ENCODE results near the gene APC.

GRCh38 chr5:112755703-112756102 is 18.0 kb downstream of the APC start:
- TF ChIP-seq CTCF (IDR thresholded peaks at IDR 0.05; ENCODE audit: extremely low read depth in 1 of 2, insufficient read depth in 1 of 2, low read depth in 1 of 2, low read length in 2 of 2) (no peak), MAX (IDR thresholded peaks at IDR 0.05; ENCODE audit: insufficient read depth, insufficient read length) (no peak), POLR2A (IDR thresholded peaks at IDR 0.05; ENCODE audit: low read depth, low read length) (no peak), EZH2 (IDR thresholded peaks at IDR 0.05; ENCODE audit: borderline replicate concordance, low read depth, low read length, severe bottlenecking) (no peak)

All from endothelial cell of umbilical vein (primary cell).